Keratinocyte (primary cell): ENCODE results near the gene LRRN4CL.

ENCODE experiments used
- EZH2 ChIP-seq: IDR thresholded peaks from one replicate; pipeline ENCODE4 v1.6.1; 2012; ENCODE audit warnings: inconsistent platforms, mild to moderate bottlenecking, low read length, moderate library complexity
- TF ChIP-seq, protein P1 (sequence below), 3 experiments: IDR thresholded peaks in 1 of 3; conservative IDR thresholded peaks in 1 of 3; optimal IDR thresholded peaks in 1 of 3; 2 replicates in 2 of 3; 3 replicates in 1 of 3; pipeline versions ENCODE3 to v1.5.1; 2011; ENCODE audit warnings: low read length in 3 of 3, mild to moderate bottlenecking in 3 of 3, moderate library complexity in 2 of 3, control low read depth in 1 of 3, inconsistent platforms in 1 of 3; ENCODE audit not compliant: insufficient read depth in 2 of 3; ENCODE audit errors: extremely low read depth in 1 of 3

GRCh38 chr11:62646825-62647608 is 42.3 kb downstream of the LRRN4CL start:
- TF ChIP-seq, protein P1, sequence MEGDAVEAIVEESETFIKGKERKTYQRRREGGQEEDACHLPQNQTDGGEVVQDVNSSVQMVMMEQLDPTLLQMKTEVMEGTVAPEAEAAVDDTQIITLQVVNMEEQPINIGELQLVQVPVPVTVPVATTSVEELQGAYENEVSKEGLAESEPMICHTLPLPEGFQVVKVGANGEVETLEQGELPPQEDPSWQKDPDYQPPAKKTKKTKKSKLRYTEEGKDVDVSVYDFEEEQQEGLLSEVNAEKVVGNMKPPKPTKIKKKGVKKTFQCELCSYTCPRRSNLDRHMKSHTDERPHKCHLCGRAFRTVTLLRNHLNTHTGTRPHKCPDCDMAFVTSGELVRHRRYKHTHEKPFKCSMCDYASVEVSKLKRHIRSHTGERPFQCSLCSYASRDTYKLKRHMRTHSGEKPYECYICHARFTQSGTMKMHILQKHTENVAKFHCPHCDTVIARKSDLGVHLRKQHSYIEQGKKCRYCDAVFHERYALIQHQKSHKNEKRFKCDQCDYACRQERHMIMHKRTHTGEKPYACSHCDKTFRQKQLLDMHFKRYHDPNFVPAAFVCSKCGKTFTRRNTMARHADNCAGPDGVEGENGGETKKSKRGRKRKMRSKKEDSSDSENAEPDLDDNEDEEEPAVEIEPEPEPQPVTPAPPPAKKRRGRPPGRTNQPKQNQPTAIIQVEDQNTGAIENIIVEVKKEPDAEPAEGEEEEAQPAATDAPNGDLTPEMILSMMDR (optimal IDR thresholded peaks at IDR 0.05 in 1 of 3, IDR thresholded peaks at IDR 0.05 in 1 of 3, conservative IDR thresholded peaks at IDR 0.05 in 1 of 3; ENCODE audit: extremely low read depth in 1 of 3, insufficient read depth in 2 of 3, low read length in 3 of 3): no peak
- no peak for TF ChIP-seq EZH2
